Activated T-cell treated with anti-CD3 and anti-CD28 coated beads, Interleukin-2, amount 50 U/mL, for 72 hours (primary cell): ENCODE data around the gene FAM227A. TPM values are rescaled to one million over a fixed set of nuclear protein-coding genes. Genes with fewer than 3 reads are reported as not detected.

Experiments used
- total RNA-seq, 2 donors: library from RNA; stranded (reverse); gene quantifications; one replicate each; pipeline ENCODE4 v1.2.3, GENCODE V29; 2022

FAM227A gene
- total RNA-seq, 2 donors from 2014 or later = 0.28 to 0.34 TPM

Other genes starting within 250 kb of the FAM227A start
- gene KCNJ4, start 201.2 kb downstream of the FAM227A start, total RNA-seq = not detected
- under 1 TPM; 0.31 to 0.37 TPM for gene KDELR3, start 188.3 kb downstream of the FAM227A start, total RNA-seq
- gene DDX17, start 150.1 kb downstream of the FAM227A start, total RNA-seq = 100 to 1,000 TPM; 374 to 431 TPM
- gene DMC1, start 86.2 kb downstream of the FAM227A start, total RNA-seq = 10 to 100 TPM; 25.1 to 30.7 TPM
- gene CBY1, start 246 bp upstream of the FAM227A start, total RNA-seq = 10 to 100 TPM; 22.2 to 26.2 TPM
- 10 to 100 TPM; 65.4 to 67.1 TPM for gene TOMM22, start 25.6 kb upstream of the FAM227A start, total RNA-seq
- gene JOSD1, start 44.6 kb upstream of the FAM227A start, total RNA-seq = 100 to 1,000 TPM; 144 to 161 TPM
- gene GTPBP1, start 49.6 kb upstream of the FAM227A start, total RNA-seq = 100 to 1,000 TPM in 1 of 2 donors, 10 to 100 TPM in 1; 96.8 to 127 TPM
- gene SUN2, start 99.6 kb upstream of the FAM227A start, total RNA-seq = 100 to 1,000 TPM; 175 to 179 TPM
- gene DNAL4, start 137.8 kb upstream of the FAM227A start, total RNA-seq = 10 to 100 TPM; 10.6 to 16.6 TPM
- gene NPTXR, start 187.6 kb upstream of the FAM227A start, total RNA-seq = 1 to 10 TPM; 6.3 to 6.4 TPM
- gene CBX6, start 215.8 kb upstream of the FAM227A start, total RNA-seq = 100 to 1,000 TPM; 116 to 124 TPM